Measurements from ENCODE around the gene IFNAR2.

- TF ChIP-seq, protein P1, sequence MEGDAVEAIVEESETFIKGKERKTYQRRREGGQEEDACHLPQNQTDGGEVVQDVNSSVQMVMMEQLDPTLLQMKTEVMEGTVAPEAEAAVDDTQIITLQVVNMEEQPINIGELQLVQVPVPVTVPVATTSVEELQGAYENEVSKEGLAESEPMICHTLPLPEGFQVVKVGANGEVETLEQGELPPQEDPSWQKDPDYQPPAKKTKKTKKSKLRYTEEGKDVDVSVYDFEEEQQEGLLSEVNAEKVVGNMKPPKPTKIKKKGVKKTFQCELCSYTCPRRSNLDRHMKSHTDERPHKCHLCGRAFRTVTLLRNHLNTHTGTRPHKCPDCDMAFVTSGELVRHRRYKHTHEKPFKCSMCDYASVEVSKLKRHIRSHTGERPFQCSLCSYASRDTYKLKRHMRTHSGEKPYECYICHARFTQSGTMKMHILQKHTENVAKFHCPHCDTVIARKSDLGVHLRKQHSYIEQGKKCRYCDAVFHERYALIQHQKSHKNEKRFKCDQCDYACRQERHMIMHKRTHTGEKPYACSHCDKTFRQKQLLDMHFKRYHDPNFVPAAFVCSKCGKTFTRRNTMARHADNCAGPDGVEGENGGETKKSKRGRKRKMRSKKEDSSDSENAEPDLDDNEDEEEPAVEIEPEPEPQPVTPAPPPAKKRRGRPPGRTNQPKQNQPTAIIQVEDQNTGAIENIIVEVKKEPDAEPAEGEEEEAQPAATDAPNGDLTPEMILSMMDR (IDR thresholded peaks at IDR 0.05; ENCODE audit: extremely low read depth in 1 of 2, insufficient read depth in 1 of 2, low read depth in 1 of 2, low read length in 2 of 2) = peak; percentile 66
- TF ChIP-seq MYC (IDR thresholded peaks at IDR 0.05; ENCODE audit: low read depth, low read length) (no peak), POLR2AphosphoS5 (IDR thresholded peaks at IDR 0.05; ENCODE audit: insufficient read depth, low read depth, low read length) (no peak), EZH2 (IDR thresholded peaks at IDR 0.05; ENCODE audit: borderline replicate concordance, low read depth, low read length, severe bottlenecking) (no peak)
- TF ChIP-seq, protein P2, sequence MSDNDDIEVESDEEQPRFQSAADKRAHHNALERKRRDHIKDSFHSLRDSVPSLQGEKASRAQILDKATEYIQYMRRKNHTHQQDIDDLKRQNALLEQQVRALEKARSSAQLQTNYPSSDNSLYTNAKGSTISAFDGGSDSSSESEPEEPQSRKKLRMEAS (IDR thresholded peaks at IDR 0.05; ENCODE audit: insufficient read depth, insufficient read length) = no peak
These were observed 30.1 kb upstream of the IFNAR2 start for GRCh38 chr21:33199516-33200217.
